BLaER1 (cell line): ENCODE measurements around the gene SHFL.

Experiments
- H3K27ac ChIP-seq: shearing (Covaris generic); formaldehyde crosslinking; 2 replicates; pipeline ENCODE4 v1.8.1; 2022
- H3K27me3 ChIP-seq: shearing (Covaris generic); formaldehyde crosslinking; 2 replicates; pipeline ENCODE4 v1.8.1; 2022
- H3K36me3 ChIP-seq: shearing (Covaris generic); formaldehyde crosslinking; 2 replicates; pipeline ENCODE4 v1.8.1; 2022
- H3K4me1 ChIP-seq: shearing (Covaris generic); formaldehyde crosslinking; 2 replicates; pipeline ENCODE4 v1.8.1; 2022
- H3K4me2 ChIP-seq: shearing (Covaris generic); formaldehyde crosslinking; 2 replicates; pipeline ENCODE4 v1.8.1; 2022
- H3K4me3 ChIP-seq: shearing (Covaris generic); formaldehyde crosslinking; 2 replicates; pipeline ENCODE4 v1.8.1; 2022
- H3K9ac ChIP-seq: shearing (Covaris generic); formaldehyde crosslinking; 2 replicates; pipeline ENCODE4 v1.8.1; 2022
- H3K9me3 ChIP-seq: shearing (Covaris generic); formaldehyde crosslinking; 2 replicates; pipeline ENCODE4 v1.8.1; 2022
- H4K20me1 ChIP-seq: shearing (Covaris generic); formaldehyde crosslinking; 2 replicates; pipeline ENCODE4 v1.8.1; 2022
- Cebpa-rat ChIP-seq: shearing (Covaris generic); IDR thresholded peaks from 2 replicates; pipeline ENCODE4 v1.8.1; 2022

The SHFL gene

GRCh38 chr19:10086591-10087192 lies 575 bp downstream of the SHFL start:
- Histone ChIP-seq H3K27me3 (no peaks in the 10 kb centered on the region), H3K4me3 (peak overlapping the region; percentile 98), H3K4me1 (peaks cover 19% of the 10 kb centered on the region), H3K9ac (peak overlapping the region; percentile 86), H3K27ac (peak overlapping the region; percentile 83), H3K9me3 (no peaks in the 10 kb centered on the region), H3K4me2 (peak overlapping the region; percentile 94), H3K36me3 (peaks cover 28% of the 10 kb centered on the region), H4K20me1 (no peaks in the 10 kb centered on the region)
- TF ChIP-seq Cebpa-rat, result no peak

- TF ChIP-seq Cebpa-rat, result no peak
- H3K4me3 ChIP-seq, result peak overlapping the region; percentile 98
- H3K9me3 ChIP-seq, result no peaks in the 10 kb centered on the region
- peak overlapping the region; percentile 86 for H3K9ac ChIP-seq
- peak overlapping the region; percentile 83; the same call in 1 of the 2 replicates for H3K27ac ChIP-seq
- H3K36me3 ChIP-seq, result peaks cover 36% of the 10 kb centered on the region
- no peaks in the 10 kb centered on the region for H4K20me1 ChIP-seq
- peaks cover 26% of the 10 kb centered on the region for H3K4me1 ChIP-seq
- peak overlapping the region; percentile 94 for H3K4me2 ChIP-seq
- H3K27me3 ChIP-seq, result no peaks in the 10 kb centered on the region
Measured at GRCh38 chr19:10087296-10088061, 1.4 kb downstream of the SHFL start.

GRCh38 chr19:10088949-10089554 lies 2.9 kb downstream of the SHFL start:
- Histone ChIP-seq H3K9ac (no peak overlapping the region), H3K36me3 (peaks cover 50% of the 10 kb centered on the region), H3K27me3 (no peaks in the 10 kb centered on the region), H3K4me3 (no peak overlapping the region), H4K20me1 (no peaks in the 10 kb centered on the region), H3K27ac (no peak overlapping the region), H3K9me3 (no peaks in the 10 kb centered on the region), H3K4me1 (peaks cover 28% of the 10 kb centered on the region), H3K4me2 (no peak overlapping the region)
- TF ChIP-seq Cebpa-rat, result no peak

- H3K9me3 ChIP-seq, result no peaks in the 10 kb centered on the region
- H3K27ac ChIP-seq, result no peak overlapping the region
- no peak overlapping the region for H3K4me3 ChIP-seq
- no peak overlapping the region for H3K9ac ChIP-seq
- H3K36me3 ChIP-seq, result peaks cover 50% of the 10 kb centered on the region
- peaks cover 28% of the 10 kb centered on the region for H3K4me1 ChIP-seq
- H3K4me2 ChIP-seq, result no peak overlapping the region
- no peaks in the 10 kb centered on the region for H4K20me1 ChIP-seq
- TF ChIP-seq Cebpa-rat, result no peak
- no peaks in the 10 kb centered on the region for H3K27me3 ChIP-seq
Measured at GRCh38 chr19:10089801-10090375, 3.8 kb downstream of the SHFL start.

GRCh38 chr19:10091370-10091687 lies 5.2 kb downstream of the SHFL start:
- no peak for TF ChIP-seq Cebpa-rat
- Histone ChIP-seq H3K9ac (0 out of 2 replicates have a peak overlapping the region, but pooled peaks have one; percentile 10), H3K27ac (peak overlapping the region; percentile 72), H3K36me3 (peaks cover 50% of the 10 kb centered on the region), H3K4me3 (no peak overlapping the region), H3K4me2 (peak overlapping the region; percentile 58; the same call in 1 of the 2 replicates), H3K9me3 (no peaks in the 10 kb centered on the region), H3K4me1 (peaks cover 32% of the 10 kb centered on the region), H4K20me1 (no peaks in the 10 kb centered on the region), H3K27me3 (no peaks in the 10 kb centered on the region)

GRCh38 chr19:10091895-10092641 lies 6.0 kb downstream of the SHFL start:
- H3K9me3 ChIP-seq, result no peaks in the 10 kb centered on the region
- H3K4me1 ChIP-seq, result peaks cover 35% of the 10 kb centered on the region
- TF ChIP-seq Cebpa-rat, result no peak
- H3K27me3 ChIP-seq, result no peaks in the 10 kb centered on the region
- peak overlapping the region; percentile 72 for H3K27ac ChIP-seq
- 0 out of 2 replicates have a peak overlapping the region, but pooled peaks have one; percentile 10 for H3K9ac ChIP-seq
- peak overlapping the region; percentile 58 for H3K4me2 ChIP-seq
- peaks cover 50% of the 10 kb centered on the region for H3K36me3 ChIP-seq
- H3K4me3 ChIP-seq, result no peak overlapping the region
- H4K20me1 ChIP-seq, result no peaks in the 10 kb centered on the region

- peaks cover 37% of the 10 kb centered on the region for H3K4me1 ChIP-seq
- H3K36me3 ChIP-seq, result peaks cover 50% of the 10 kb centered on the region
- peak overlapping the region; percentile 72 for H3K27ac ChIP-seq
- no peaks in the 10 kb centered on the region for H3K9me3 ChIP-seq
- no peak overlapping the region for H3K9ac ChIP-seq
- TF ChIP-seq Cebpa-rat, result no peak
- no peak overlapping the region for H3K4me3 ChIP-seq
- H3K4me2 ChIP-seq, result no peak overlapping the region; the same call in 1 of the 2 replicates
- H3K27me3 ChIP-seq, result no peaks in the 10 kb centered on the region
- H4K20me1 ChIP-seq, result no peaks in the 10 kb centered on the region
Measured at GRCh38 chr19:10092648-10093294, 6.7 kb downstream of the SHFL start.

GRCh38 chr19:10093295-10094186 lies 7.4 kb downstream of the SHFL start:
- Histone ChIP-seq H3K9ac (no peak overlapping the region), H3K4me1 (peaks cover 44% of the 10 kb centered on the region), H3K4me3 (no peak overlapping the region), H3K9me3 (no peaks in the 10 kb centered on the region), H3K4me2 (no peak overlapping the region), H4K20me1 (no peaks in the 10 kb centered on the region), H3K27ac (no peak overlapping the region), H3K27me3 (no peaks in the 10 kb centered on the region), H3K36me3 (peaks cover 50% of the 10 kb centered on the region)
- no peak for TF ChIP-seq Cebpa-rat
